ENCODE measurements around the gene GAST.
A peak's percentile ranks its signal among the peaks of the same experiment; 100 is the strongest.
"Not testable (repeated sequence)": the region's sequence is repeated elsewhere in the genome, so short reads cannot be mapped to it uniquely, and the experiment has no call there.

Gene GAST

GRCh38 chr17:41684035-41684434 is 28.1 kb upstream of the GAST start:
- DNase-seq = no peak

- not testable (repeated sequence) for DNase-seq
These were observed 26.4 kb upstream of the GAST start for GRCh38 chr17:41685753-41686152.

GRCh38 chr17:41686281-41686680 is 25.9 kb upstream of the GAST start:
- DNase-seq = no peak

GRCh38 chr17:41687828-41688640 is 24.1 kb upstream of the GAST start:
- peak; percentile 55 for DNase-seq

GRCh38 chr17:41688641-41689496 is 23.3 kb upstream of the GAST start, which contains the start of gene EIF1:
EIF1 (plus strand) TSS chr17:41688885; CDS start chr17:41689039, 154 bp downstream.
- peak; percentile 97 for DNase-seq

GRCh38 chr17:41689497-41690299 is 22.4 kb upstream of the GAST start:
- DNase-seq = peak; percentile 50

- no peak for DNase-seq
These were observed 21.6 kb upstream of the GAST start for GRCh38 chr17:41690497-41690896.

- DNase-seq = no peak
These were observed 20.9 kb upstream of the GAST start for GRCh38 chr17:41691031-41691777.

GRCh38 chr17:41692722-41693521 is 19.2 kb upstream of the GAST start:
- no peak for DNase-seq

- no peak for DNase-seq
These were observed 16.9 kb upstream of the GAST start for GRCh38 chr17:41695134-41695661.

- peak; percentile 26 for DNase-seq
These were observed 16.0 kb upstream of the GAST start for GRCh38 chr17:41695954-41696757.

GRCh38 chr17:41697122-41697962 is 14.8 kb upstream of the GAST start:
- no peak for DNase-seq

- not testable (repeated sequence) for DNase-seq
These were observed 11.3 kb upstream of the GAST start for GRCh38 chr17:41700843-41701242.

GRCh38 chr17:41702712-41703111 is 9.4 kb upstream of the GAST start:
- no peak for DNase-seq

GRCh38 chr17:41705271-41705991 is 6.7 kb upstream of the GAST start:
- DNase-seq = no peak

- DNase-seq = no peak
These were observed 4.1 kb upstream of the GAST start for GRCh38 chr17:41707803-41708669.

GRCh38 chr17:41710472-41711090 is 1.6 kb upstream of the GAST start:
- DNase-seq = no peak

Data from NCI-H526 treated with DMSO at 0.1 percent for 48 hours (cell line).